CD1c-positive myeloid dendritic cell (primary cell): ENCODE measurements around the gene CEP85L.

Experiments used
- DNase-seq: peaks from one replicate; pipeline ENCODE4 v3.0.0-alpha.2; 2016; ENCODE audit errors: extremely low spot score

The CEP85L gene

DNA sequence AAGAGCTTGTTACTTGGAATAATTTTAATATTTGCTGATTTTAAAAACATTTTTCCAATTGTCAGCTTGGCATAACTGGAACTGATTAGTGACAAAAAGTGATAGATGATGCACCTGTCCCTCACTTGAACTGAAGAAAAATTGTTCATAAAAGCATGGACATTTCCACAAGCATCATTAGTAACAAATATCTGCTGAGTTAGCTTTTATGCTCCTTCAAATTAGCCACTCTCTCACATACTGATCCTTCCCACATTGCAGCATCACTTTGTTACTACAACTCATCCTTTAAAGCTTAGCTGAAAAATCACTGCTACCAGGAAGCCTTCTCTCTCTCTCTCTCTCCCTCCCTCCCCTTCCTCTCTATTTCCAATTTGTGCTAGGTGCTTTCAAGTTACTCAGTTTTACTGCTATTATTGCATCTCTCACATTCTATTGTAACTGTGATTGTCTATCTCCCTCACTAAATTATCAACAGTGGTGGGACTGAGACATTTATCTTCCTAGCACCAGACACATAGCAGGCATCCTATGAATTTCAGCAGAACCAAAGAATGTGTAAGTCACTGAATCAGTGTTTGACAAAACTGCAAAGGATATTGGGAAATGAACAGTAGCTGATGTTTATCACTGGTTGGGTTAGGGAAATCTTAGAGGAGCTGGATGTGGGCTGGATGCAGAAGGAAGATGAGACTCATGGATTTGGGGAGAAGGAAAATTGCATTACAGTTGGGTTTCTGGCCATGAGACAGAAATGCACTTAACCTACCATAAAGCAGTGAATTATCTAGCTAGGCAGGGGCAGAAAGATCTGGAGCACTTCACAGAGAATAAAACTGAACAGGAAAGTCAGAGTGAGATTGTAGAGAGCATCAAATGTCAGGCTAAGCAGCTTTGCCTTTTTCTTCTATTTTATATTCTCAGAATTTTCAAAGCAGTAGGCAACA, 231.7 kb downstream of the CEP85L start:
- no peak for DNase-seq
